GM19351 (cell line): ENCODE measurements around the gene PTPN23.

Source experiments
- ATAC-seq: cut with Tn5 transposase; IDR thresholded peaks from one replicate; pipeline ENCODE4 v1.9.1; 2021; ENCODE audit warnings: mild to moderate bottlenecking, moderate library complexity; ENCODE audit not compliant: unreplicated experiment

PTPN23 gene

DNA sequence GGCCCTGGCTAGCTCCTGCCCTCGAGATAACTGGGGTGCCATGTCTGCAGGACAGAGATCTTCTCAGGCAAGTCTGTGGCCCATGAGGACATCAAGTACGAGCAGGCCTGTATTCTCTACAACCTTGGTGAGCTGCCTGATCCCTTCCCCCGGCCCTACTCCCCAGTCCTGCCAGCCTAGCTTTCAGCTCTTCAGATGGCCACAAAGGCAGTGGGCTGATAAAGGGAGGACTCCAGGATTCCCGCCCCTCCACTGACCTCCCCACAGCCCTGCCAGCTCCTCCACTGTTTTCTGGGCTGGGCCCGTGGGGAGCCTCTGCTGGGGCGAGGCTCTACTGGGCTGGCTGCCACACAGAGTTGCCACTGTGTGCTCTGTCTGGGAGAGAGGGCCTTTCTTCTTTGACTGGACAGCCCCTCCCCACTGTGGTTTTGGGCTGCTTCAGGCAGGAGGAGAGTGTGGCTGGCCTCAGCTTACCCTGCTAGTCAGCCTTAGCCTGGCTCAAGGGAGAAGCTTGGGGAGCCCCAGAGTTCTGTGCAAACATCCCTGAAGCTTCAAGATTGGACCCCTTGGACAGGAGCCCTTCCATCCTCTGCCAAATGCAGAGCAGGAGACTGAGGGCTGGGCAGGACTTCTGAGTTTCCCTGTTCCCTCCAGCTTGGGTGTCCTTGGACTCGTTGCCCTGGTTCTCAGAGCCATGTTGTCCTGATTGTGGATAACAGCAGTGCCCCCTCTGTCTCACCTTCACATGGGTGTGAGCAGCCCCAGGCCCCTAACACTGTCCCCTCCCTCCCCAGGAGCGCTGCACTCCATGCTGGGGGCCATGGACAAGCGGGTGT, 24.4 kb downstream of the PTPN23 start:
- no peak for ATAC-seq

DNA sequence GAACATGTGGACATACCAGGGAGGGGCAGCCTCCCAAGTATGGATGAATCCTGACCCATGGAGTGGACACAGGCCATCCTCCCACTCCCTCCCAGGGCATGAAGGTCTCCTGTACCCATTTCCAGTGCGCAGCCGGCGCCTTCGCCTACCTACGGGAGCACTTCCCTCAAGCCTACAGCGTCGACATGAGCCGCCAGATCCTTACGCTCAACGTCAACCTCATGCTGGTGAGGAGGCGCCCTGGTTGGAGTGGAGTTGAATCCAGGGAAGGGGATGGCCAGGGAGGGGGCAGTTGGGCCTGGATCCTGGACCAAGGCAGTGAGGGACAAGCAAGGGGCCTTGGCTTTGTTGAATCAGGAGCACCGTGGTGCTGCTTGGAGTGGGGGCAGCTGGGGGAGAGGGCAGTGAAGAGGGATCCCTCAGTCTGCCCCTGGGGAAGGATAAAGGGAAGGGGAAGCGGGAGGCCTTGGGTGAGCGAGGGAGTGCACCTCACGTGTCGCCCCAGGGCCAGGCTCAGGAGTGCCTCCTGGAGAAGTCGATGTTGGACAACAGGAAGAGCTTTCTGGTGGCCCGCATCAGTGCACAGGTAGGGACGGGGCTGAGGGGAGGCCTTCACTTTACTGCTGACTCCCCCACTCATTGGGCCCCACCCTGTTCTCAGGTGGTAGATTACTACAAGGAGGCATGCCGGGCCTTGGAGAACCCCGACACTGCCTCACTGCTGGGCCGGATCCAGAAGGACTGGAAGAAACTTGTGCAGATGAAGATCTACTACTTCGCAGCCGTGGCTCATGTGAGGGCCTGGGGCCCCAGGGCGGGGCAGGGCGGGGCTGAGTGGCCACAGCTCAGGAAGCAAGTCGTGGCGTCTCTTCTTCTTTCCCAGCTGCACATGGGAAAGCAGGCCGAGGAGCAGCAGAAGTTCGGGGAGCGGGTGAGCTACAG, 25.3 kb downstream of the PTPN23 start:
- no peak for ATAC-seq

DNA sequence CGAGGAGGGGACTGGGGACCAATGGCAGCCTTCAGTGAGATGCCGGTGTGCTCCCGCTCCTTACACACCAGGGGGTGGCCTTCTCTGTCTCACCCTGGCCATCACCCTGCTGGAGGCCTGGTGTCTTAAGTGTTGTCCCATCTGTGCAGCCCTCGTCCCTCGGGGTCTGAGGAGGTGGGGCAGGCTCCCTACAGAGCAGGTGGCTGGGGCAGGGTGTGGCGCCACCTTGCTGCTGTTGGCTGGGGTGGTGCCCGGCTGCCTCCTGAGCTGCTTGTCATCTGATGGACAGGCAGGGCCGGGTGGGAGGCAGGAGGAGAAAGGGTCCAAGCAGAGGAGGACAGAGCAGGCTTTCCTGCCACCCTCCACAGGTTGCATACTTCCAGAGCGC, 25.9 kb downstream of the PTPN23 start:
- ATAC-seq, result no peak

DNA sequence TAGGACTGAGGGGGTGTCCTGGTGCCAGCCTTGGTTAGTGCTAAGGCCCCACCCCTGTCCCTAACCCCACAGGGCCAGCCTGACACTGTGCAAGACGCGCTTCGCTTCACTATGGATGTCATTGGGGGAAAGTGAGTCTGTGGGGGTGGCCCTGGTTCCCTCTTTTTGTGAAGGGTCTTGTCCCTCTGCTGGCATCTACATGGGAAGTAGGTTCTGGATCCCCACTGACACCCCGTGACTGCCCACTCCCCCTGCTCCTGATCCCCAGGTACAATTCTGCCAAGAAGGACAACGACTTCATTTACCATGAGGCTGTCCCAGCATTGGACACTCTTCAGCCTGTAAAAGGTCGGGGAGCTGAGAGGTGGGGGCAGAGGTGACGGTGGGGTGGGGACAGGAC, 26.4 kb downstream of the PTPN23 start:
- ATAC-seq, result no peak

DNA sequence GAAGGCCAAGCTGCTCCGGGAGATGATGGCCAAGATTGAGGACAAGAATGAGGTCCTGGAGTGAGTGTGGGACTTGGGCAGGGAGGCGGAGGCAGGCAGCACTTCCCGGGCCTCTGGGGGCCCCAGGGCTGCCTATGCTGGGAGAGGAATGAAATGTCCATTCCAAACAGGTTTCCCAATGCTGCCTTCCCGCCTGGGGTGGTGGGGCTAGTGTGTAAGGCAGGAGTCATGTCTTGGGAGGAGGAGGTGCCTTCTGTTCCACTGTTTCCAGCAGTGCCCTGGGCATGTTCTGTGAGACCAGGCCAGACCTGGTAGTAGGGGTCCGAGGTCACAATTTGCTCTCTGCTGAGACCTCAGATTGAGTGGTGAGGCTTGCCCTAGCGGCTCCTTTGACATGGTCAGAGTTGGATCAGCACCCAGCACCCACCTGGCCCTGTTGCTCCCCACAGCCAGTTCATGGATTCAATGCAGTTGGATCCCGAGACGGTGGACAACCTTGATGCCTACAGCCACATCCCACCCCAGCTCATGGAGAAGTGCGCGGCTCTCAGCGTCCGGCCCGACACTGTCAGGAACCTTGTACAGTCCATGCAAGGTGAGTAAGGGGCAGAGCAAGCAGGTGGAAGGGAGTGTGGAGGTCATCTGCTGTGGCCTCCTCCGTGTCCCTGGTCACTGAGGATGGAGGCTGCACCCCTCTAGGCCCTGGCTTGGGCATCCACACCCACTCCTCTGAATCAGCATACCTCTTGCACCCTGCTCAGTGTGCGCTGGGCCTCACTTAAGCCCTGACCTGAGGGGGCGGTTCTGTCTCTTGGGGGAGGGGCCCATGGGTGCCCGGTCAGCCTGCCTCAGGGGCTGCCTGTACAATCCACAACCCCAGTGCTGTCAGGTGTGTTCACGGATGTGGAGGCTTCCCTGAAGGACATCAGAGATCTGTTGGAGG, 27.3 kb downstream of the PTPN23 start:
- no peak for ATAC-seq

DNA sequence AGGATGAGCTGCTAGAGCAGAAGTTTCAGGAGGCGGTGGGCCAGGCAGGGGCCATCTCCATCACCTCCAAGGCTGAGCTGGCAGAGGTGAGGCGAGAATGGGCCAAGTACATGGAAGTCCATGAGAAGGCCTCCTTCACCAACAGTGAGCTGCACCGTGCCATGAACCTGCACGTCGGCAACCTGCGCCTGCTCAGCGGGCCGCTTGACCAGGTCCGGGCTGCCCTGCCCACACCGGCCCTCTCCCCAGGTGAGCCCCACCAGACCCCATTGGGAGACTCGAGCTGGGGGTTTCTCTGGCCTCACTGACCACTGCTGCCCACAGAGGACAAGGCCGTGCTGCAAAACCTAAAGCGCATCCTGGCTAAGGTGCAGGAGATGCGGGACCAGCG, 28.0 kb downstream of the PTPN23 start:
- ATAC-seq, result no peak

DNA sequence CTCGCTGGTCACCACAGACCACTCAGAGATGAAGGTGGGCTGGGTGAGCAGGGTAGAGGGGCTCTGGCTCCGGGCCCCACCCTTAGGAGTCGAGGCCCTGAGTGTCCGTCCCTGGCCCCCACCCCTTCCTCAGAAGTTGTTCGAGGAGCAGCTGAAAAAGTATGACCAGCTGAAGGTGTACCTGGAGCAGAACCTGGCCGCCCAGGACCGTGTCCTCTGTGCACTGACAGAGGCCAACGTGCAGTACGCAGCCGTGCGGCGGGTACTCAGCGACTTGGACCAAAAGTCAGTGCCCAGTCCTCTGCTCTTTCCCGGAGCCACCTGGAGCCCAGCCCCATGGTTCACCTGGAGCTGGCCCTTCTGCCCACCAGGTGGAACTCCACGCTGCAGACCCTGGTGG, 28.5 kb downstream of the PTPN23 start:
- ATAC-seq, result no peak

DNA sequence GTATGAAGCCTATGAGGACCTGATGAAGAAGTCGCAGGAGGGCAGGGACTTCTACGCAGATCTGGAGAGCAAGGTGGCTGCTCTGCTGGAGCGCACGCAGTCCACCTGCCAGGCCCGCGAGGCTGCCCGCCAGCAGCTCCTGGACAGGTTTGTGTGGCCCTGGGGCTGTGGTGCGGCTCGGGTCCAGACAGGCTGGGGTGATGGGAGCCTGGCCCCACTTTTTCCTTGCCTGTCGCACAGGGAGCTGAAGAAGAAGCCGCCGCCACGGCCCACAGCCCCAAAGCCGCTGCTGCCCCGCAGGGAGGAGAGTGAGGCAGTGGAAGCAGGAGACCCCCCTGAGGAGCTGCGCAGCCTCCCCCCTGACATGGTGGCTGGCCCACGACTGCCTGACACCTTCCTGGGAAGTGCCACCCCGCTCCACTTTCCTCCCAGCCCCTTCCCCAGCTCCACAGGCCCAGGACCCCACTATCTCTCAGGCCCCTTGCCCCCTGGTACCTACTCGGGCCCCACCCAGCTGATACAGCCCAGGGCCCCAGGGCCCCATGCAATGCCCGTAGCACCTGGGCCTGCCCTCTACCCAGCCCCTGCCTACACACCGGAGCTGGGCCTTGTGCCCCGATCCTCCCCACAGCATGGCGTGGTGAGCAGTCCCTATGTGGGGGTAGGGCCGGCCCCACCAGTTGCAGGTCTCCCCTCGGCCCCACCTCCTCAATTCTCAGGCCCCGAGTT, 29.0 kb downstream of the PTPN23 start:
- no peak for ATAC-seq

DNA sequence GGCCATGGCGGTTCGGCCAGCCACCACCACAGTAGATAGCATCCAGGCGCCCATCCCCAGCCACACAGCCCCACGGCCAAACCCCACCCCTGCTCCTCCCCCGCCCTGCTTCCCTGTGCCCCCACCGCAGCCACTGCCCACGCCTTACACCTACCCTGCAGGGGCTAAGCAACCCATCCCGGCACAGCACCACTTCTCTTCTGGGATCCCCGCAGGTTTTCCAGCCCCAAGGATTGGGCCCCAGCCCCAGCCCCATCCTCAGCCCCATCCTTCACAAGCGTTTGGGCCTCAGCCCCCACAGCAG, 29.5 kb downstream of the PTPN23 start:
- ATAC-seq, result no peak

DNA sequence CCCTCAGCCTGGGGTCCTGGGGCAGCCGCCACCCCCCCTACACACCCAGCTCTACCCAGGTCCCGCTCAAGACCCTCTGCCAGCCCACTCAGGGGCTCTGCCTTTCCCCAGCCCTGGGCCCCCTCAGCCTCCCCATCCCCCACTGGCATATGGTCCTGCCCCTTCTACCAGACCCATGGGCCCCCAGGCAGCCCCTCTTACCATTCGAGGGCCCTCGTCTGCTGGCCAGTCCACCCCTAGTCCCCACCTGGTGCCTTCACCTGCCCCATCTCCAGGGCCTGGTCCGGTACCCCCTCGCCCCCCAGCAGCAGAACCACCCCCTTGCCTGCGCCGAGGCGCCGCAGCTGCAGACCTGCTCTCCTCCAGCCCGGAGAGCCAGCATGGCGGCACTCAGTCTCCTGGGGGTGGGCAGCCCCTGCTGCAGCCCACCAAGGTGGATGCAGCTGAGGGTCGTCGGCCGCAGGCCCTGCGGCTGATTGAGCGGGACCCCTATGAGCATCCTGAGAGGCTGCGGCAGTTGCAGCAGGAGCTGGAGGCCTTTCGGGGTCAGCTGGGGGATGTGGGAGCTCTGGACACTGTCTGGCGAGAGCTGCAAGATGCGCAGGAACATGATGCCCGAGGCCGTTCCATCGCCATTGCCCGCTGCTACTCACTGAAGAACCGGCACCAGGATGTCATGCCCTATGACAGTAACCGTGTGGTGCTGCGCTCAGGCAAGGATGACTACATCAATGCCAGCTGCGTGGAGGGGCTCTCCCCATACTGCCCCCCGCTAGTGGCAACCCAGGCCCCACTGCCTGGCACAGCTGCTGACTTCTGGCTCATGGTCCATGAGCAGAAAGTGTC, 30.2 kb downstream of the PTPN23 start:
- ATAC-seq, result no peak

DNA sequence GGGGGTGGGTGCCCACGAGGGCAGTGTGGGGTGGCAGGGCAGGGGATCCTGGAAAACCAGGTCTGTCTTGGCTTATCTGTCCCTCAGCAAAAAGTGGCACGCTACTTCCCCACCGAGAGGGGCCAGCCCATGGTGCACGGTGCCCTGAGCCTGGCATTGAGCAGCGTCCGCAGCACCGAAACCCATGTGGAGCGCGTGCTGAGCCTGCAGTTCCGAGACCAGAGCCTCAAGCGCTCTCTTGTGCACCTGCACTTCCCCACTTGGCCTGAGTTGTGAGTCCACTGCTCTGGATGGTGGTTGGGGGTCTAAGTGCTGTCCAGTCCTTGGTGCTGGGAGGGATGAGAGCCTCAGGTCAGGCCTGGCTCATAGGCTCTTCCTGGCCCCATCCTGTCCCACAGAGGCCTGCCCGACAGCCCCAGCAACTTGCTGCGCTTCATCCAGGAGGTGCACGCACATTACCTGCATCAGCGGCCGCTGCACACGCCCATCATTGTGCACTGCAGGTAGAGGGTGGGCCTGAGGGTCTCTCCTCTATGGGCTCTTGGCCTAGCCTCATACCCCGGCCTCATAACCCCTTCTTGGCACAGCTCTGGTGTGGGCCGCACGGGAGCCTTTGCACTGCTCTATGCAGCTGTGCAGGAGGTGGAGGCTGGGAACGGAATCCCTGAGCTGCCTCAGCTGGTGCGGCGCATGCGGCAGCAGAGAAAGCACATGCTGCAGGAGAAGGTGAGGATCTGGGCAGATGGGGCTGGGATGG, 31.1 kb downstream of the PTPN23 start:
- no peak for ATAC-seq

DNA sequence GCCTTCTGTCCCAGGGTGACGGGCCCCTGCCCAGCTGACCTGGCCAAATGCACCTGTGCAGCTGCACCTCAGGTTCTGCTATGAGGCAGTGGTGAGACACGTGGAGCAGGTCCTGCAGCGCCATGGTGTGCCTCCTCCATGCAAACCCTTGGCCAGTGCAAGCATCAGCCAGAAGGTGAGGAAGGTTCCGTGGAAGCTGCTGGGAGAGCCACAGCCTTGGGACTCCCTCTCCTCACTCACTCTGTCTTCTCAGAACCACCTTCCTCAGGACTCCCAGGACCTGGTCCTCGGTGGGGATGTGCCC, 31.6 kb downstream of the PTPN23 start:
- no peak for ATAC-seq

DNA sequence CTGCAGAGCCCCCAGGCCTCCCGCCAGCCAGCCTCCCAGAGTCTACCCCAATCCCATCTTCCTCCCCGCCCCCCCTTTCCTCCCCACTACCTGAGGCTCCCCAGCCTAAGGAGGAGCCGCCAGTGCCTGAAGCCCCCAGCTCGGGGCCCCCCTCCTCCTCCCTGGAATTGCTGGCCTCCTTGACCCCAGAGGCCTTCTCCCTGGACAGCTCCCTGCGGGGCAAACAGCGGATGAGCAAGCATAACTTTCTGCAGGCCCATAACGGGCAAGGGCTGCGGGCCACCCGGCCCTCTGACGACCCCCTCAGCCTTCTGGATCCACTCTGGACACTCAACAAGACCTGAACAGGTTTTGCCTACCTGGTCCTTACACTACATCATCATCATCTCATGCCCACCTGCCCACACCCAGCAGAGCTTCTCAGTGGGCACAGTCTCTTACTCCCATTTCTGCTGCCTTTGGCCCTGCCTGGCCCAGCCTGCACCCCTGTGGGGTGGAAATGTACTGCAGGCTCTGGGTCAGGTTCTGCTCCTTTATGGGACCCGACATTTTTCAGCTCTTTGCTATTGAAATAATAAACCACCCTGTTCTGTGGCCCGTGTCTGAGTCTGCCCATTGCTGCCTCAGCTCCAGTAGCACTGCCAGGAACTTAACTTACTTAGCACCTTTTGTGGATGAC, 32.2 kb downstream of the PTPN23 start:
- ATAC-seq, result no peak

DNA sequence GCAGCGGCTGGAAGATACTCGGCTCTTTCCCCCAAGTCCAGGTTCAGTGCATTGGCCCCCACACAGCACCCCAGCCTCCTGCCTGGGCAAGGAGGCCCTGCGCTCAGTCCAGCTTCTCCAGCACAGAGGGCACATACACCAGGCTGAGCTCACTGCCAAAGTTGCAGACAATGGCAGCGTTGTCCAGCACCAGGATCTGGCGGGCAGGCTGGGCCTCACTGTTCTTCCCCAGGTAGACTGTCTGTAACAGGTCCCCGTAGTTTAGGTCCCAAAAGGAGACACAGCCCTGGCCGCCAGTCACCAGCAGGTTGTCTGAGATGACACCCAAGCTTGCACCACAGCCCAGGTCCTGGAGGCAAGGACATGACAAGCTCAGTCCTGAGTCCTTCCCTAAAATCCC, 32.9 kb downstream of the PTPN23 start:
- no peak for ATAC-seq

DNA sequence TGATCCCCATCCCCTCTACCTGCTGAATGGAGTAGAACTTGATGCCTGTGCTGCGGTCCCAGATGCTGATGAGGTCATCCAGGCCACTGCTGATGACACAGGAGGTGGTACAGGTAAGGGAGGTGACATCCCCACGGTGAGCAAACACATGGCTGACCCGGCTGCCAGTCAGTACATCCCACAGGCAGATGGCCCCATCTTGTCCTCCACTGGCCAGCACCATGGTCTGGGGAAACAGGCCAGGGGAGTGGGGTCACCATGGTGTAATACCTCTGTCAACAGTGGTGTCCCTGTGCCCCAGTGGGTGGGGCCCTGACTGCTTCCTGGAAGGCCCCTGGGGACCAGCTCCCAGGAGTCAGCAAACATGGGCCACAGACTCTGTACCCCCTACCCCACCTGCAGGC, 33.3 kb downstream of the PTPN23 start:
- ATAC-seq, result no peak

DNA sequence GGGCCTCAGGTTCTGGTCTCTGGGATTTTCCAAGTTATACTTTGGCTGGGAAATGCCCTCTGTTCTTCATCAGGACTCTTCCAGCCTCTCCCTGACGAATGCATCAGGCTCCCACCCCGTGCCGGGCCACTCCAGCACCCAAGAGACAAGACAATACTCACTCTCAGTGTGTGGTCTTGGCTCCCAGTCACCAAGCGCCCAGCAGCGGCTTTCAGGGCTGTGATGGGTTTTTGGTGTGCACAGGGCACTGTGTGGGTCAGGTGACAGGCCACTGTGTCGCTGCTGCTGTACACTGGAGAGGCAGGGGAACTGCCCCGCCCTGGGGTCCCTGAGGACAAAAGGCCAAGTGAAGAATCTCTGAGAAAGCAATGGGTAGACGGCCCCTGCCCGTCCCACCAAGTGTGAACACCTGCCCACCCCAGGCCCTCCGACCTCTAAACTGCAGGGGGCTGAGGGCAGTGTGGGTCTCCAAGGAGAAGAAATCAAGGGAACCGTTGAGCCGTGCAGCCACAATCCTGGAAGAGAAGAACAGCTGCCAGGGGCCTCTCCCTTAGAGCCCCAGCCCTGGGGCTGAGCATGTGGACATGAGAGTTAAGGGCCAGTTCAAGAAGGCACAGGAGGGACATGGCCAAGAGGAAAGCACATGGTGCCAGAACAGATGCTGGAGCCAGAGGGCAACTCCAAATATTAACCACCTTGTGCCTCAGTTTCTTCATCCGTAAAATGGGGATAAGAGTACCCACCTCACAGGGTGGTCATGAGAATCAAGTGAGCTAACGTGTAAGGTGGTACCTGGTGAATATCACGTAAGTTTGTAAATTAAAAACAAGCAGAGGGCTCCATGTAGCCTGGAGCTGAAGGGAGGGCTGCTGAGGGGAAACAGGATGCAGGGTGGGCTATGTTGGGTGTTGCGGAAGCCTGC, 34.1 kb downstream of the PTPN23 start:
- no peak for ATAC-seq

DNA sequence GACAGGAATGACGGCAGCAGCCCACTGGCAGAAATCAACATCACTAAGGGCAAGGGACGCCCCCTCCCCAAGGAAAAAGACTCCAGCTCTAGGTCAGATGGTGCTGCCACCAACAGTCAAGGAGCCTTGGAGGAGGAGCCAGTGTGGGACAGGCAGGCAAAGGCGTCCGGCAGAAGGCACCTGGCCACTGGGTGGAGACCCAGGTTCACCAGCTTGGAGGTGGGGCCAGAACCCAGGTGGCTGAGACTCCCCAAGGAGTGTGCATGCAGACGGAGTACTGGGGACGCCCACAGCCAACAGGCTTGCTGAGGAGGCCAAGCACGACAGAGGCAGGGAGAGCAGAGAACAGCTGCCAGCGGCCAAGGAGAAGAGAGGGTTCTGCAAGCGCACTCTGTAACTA, 35.2 kb downstream of the PTPN23 start:
- ATAC-seq, result no peak
